Panc1 (cell line): ENCODE measurements around the gene NTSR2.

Source experiments
- POLR2AphosphoS5 ChIP-seq: IDR thresholded peaks from 2 replicates; pipeline ENCODE4 v1.6.1; 2012; ENCODE audit warnings: mild to moderate bottlenecking, low read depth, low read length, moderate library complexity
- TF ChIP-seq, protein P1 (sequence below): fragments of 450-650 bp; IDR thresholded peaks from 2 replicates; pipeline ENCODE4 v1.5.1; 2017; ENCODE audit warnings: mild to moderate bottlenecking

DNA sequence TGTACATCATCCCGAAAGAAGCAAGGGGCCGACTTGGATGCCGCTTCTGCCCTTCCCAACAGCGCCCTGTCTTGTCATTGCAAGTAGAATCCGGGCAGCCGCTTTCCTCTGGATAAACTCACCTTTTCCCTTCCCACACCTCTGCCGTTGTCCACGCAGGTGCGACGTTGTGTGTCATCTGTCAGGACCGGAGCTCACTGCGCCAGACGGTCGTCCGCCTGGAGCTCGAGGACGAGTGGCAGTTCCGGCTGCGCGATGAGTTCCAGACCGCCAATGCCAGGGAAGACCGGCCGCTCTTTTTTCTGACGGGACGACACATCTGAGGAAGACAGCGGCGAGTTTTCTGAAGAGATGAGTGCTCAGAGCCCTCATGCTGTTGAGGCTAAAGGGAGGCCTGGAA lies 29.9 kb downstream of the NTSR2 start:
- TF ChIP-seq, protein P1, sequence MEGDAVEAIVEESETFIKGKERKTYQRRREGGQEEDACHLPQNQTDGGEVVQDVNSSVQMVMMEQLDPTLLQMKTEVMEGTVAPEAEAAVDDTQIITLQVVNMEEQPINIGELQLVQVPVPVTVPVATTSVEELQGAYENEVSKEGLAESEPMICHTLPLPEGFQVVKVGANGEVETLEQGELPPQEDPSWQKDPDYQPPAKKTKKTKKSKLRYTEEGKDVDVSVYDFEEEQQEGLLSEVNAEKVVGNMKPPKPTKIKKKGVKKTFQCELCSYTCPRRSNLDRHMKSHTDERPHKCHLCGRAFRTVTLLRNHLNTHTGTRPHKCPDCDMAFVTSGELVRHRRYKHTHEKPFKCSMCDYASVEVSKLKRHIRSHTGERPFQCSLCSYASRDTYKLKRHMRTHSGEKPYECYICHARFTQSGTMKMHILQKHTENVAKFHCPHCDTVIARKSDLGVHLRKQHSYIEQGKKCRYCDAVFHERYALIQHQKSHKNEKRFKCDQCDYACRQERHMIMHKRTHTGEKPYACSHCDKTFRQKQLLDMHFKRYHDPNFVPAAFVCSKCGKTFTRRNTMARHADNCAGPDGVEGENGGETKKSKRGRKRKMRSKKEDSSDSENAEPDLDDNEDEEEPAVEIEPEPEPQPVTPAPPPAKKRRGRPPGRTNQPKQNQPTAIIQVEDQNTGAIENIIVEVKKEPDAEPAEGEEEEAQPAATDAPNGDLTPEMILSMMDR: no peak
- no peak for TF ChIP-seq POLR2AphosphoS5
